Measurements from ENCODE around the gene NLGN1.

NLGN1 gene

DNA sequence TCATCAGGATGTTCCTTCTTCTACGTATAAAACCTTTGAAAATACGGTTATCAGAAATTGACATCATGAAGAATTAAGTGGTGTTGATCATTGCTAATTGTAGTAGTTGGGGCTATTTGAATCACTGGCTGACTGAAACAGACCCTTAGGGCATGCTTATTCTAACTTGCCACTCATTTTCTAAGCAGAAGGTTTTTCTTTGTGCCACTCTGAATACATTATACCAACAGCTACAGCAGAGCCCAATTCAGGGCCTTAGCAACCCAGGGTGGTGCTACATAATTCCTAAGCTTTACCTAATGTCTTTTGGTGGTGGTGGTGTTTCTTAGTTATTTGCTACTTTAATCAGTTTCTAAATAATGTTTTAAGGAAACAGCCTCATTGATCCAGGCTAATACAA is 524.2 kb downstream of the NLGN1 start:
- DNase-seq: no peak

DNA sequence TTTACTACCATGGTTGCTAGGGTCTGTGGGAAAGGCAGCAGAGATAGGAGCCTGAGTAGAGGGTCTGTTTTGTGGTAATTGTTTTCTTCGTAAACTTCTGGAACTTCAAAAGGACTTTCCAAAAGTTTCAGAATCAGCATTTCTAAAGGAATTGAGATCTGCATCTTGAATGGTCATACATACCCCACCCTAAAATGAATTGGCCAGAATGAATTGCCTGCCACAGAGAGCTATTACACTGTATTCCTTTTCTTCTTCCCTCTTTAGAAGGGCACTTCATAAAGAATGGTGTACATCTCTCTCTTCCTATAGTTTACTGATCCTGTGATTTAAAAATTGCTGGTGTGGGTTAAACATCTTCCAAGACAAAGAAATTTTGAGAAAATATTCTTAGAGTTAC is 525.7 kb downstream of the NLGN1 start:
- no peak for DNase-seq

DNA sequence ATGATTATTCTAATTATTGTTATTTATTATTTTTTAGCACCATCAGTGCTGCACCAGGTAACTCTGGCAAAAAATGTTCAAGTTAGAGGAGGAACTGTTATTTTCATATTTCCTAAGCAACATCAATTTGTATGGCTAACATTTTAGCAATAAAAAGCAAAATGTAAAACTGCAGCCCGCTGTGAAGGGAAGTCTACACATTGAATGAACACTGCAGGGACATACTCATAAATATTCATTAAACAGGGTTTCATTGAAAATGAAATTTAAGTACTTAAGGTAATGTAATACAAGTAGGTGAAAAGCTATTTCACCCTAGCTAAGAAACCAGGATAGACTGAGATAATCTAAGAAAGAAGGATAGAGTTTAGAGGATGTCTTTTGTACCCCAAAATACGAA is 532.7 kb downstream of the NLGN1 start:
- DNase-seq: no peak

DNA sequence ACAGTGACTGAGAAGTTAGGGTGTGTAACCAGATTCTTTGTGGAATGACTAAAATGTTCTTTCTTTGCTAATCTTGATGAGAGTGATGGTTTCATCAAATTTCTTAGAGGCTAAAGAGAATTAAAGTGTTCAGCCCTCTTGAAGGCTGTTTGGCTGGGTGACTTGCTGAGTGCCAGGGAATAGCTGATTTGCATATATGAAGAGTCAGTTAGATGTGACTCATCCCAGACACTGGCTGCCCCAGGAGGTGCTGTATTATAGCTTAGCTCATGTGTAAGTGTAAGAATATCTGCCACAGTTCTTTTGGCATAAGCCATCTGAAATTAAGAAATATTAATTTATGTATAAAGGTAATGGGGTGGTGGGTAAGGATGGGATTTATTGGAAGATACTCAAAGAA is 535.1 kb downstream of the NLGN1 start:
- no peak for DNase-seq

DNA sequence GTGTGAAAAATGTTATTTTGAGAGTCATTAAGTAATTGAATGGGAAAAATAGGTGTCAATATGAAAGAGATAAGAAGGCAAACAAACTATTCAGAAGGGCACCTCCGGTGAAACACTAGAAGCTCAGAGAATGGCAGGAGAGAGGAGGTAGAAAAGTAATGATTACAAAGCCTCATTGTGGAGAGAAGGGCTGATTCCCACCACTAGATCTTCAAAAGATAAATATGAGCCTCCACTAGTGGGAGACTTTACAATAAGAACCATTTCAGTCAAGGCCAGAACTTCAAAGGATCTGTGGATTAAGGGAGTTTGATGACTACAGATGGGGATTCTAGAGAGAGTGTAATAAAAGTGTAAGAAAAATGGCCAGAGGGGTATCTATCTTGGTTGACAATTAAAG is 535.6 kb downstream of the NLGN1 start:
- DNase-seq: no peak

DNA sequence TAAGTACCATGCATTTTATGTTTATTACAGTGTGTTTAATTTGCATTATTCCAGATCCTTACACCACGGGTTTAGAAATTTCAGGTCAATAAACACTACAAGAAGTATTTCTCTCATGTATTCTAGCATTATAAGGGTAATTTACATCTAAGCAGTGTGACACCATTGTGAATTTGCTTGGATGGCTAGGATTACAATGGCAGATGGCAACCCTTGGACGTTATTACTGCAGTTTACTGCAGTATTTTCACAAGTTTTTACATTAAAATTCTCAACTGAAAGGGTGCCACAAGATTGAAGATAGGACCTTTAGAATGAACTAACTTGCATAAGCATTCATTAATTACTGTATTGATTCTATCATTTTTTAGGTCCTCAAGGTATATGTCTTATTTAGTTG is 538.8 kb downstream of the NLGN1 start:
- DNase-seq: no peak

DNA sequence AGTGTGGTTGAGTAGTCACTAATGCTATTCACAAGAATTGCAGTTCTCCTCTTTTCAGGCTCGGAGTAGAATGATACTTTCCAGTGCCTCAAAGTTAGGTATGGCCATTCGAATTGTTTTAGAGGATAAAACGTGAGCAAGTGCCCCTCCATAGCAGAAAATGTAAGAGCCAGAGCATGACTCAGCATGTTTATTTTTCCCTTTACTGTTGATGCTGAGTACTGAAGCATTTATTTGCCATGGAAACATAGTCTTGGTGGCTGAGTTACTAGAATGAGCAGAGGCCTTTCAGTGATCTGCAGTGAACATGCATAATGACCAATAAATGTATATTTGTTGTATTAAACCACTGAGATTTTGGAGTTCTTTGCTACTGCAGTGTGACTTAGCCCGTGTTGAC is 540.6 kb downstream of the NLGN1 start:
- DNase-seq: peak; percentile 4

DNA sequence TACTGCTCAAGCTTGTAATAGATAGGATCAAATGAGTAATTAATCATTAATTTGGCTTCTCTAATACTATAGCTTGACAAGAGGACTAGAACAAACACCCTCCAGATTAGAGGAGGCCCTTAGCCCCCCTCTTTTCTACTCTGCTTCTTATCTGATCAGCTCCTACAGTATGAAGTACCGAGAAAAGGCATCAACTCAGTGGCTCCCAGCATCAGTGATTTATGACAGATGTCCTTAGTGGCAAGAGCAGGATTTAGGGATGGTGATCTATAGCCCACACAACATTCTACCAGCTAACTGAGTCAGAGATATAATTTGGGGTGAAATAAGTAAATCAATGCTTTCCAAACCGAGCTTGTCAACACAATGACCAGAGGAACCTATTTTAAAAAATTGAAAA is 541.1 kb downstream of the NLGN1 start:
- DNase-seq: no peak

DNA sequence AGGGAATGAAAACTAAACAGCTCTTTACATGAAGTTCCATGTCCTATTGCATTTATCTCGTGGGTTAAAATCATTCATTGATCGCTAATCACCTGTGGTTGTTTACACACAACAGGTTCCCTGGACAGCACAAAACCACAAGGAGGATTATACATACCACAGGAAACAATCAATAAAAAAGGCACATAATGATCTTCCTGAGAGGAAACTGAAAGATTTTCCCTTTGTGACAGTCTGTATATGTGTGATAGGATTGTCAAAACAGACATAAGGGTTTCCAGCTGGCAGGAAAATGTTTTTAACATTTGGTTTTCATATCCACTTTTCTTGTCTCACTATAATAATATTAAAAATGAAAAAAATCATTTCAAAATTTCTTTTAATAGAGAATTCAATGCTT is 541.8 kb downstream of the NLGN1 start:
- DNase-seq: no peak

DNA sequence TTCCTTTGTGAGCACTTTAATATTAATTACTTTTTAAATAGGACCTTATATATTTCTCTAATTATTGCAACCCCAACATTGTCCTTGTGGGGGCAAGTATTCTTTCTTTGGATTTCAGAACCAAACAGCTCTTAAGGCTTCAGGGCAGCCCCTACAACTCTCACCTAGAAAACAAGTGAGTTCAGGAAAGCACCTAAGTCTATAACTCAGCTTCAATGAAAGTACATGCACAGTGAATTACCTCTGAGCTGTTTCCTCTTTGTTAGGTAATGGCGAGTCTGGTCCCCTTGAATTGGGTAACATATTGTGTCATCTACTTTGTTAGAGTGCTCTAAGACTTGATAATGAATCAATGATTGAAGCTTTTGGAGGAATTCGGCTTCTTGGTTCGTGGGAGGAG is 545.7 kb downstream of the NLGN1 start:
- DNase-seq: no peak

DNA sequence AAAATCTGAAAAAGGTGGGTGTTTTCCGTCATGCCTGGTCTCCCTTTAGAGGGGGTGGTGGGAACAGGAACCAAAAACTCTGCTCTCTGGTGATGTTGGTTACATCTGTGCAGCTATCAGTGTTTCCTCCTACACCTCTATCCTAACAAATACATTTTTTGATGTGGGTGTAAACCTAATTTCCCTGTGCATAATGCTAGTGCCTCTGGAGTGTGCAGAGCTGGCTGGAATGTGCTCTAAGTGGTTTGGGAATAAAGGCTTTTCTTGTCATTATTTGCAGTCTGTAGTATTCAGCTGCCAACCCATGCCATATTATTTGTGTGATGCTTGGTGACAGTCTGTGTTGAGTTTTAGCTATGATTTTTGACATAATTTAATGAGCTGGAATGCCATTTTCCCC is 547.6 kb downstream of the NLGN1 start:
- no peak for DNase-seq

DNA sequence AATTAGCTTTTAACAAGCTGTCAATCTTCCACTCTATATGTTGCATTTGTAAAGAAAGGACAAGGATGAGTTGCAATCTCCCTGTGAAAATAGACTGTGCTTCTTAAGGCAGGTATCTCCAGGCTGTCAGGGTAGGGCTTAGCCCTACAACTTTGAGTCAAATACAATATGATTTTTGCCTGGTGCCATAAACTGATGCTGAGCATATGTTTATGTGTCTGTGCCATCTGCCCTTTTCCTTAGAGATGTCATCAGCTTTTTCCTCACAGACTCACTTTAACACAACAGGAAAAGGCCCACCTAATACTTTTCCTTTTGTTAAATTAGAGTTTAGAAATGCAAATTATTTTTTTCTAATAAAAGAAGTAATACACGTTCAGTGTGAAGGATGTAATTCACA is 548.3 kb downstream of the NLGN1 start:
- no peak for DNase-seq

DNA sequence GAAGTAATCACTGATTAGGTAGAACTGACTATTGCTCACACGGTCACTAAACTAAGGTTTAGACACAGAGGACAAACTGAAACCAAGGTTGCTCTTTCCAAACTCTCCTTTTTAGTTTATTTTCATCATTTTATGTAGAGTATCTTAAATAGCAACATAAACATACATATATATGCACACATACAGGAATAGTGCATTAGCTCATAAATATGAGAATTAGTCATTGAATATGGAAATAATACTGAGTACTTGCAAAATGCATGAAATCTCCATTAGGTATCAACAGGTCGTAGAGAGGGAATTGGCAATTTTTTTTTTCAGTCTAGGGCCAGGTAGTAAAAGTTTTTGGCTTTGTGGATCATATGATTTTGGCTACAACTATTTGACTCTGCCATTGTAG is 557.1 kb downstream of the NLGN1 start:
- no peak for DNase-seq

DNA sequence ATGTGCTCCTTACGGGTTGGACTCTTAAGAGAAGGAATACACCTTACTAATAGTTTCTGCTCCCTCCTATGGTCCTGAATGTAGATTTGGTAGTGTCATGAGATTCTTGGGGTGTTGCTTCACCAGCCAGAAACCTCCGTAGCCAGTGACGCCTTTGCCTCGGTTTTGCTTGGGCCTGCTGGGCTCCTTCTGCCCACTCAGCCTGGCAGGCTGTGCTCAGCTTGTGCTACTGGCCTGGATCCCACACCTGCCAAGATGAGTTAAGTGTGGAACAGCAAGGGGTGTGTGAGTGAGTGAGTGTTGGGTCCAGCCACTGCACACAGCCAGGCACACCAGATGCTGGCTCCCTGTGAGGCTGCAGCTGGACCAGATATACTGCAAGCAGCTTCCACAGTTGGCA is 560.1 kb downstream of the NLGN1 start:
- no peak for DNase-seq

DNA sequence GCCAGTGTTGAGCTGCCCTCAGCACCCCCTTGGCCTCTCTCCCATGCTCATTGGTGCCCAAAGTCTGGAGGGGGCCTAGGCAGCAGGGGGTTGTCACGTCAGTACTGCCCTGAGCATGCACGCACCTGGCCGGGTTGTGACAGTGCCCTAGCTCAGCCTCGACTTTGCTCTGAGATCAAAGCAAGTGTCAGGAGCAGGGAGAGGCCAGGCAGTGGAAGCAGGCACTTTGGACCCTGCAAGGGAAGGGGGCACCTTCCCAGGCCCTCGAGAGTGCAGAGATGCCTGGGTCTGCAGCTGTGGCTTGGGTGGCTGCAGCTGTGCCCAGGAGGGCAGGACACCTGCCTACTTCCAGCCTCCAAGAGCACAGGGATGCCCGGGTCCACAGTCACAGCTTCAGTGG is 561.3 kb downstream of the NLGN1 start:
- DNase-seq: no peak

DNA sequence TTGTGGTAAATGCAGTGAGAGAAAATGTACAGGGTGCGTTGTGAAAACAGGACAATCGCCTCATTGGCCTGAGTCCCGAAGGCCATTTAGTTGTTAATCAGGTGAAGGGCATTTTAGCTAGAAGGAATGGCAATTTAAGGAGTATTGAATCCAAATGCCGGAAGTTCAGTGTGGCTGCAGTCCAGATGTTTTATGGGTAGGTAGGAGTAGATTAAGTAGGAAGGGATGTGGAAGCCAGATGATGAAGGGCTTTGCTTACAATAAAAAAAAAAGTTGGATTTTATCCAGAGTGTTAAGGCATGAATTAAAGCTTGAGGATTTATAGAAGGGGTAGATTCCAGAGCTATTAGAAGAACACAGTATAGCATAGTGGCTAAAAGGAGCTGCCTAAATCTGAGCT is 572.7 kb downstream of the NLGN1 start:
- no peak for DNase-seq

DNA sequence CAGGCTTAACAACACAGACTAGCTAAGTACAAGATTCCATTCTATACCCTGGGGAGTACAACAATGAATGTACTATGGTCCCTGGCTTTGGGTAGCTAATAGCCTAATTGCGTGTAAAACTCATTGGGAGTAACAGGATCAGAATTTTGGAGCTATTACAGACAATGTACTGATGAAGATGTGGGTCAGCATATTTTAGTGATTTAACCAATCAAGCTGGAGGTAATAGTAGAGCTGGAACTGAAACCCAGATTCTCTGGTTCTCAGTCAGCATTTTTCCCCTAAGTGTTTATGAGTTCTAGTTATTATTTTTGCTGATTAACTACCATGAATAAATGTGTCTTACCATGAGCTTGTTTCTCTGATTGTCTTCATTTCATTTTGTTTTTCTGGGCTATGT is 578.7 kb downstream of the NLGN1 start:
- no peak for DNase-seq

DNA sequence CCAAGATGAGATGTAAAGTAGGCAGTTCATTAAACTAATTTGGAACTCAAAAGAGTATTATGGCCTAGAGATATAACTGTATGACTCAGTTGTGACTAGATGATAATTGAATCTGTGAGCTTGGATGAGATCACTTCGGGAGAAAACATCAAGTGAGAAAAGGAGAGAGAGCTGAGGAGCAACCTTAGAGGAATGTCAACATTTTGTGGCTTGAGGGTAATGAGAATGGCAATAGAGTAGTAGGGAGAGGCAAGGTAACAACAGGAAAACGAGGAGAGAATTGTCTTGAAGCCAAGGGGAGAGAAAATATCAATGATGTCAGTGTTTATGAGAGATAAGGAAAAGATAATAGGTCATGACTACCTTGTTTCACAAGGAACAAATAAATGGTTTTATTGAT is 580.2 kb downstream of the NLGN1 start:
- no peak for DNase-seq

DNA sequence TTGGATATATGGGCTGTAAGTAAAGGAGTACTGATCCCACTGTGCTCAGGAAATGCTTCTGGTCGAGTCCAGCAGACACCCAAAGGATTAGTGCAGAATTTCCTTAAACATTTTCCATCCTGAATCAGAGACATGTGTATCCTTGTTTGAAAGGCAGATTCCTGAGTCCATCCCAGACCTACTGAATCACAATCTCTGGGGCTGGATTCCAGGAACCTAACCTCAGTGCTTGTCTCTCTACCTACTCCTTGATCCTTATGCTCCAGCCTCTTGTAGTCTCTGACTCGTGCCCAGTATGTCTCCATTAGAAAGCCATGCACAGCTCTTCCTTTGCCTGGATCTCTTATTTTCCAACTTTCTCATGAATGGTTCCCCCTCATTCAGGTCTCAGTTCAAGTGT is 585.8 kb downstream of the NLGN1 start:
- DNase-seq: no peak

DNA sequence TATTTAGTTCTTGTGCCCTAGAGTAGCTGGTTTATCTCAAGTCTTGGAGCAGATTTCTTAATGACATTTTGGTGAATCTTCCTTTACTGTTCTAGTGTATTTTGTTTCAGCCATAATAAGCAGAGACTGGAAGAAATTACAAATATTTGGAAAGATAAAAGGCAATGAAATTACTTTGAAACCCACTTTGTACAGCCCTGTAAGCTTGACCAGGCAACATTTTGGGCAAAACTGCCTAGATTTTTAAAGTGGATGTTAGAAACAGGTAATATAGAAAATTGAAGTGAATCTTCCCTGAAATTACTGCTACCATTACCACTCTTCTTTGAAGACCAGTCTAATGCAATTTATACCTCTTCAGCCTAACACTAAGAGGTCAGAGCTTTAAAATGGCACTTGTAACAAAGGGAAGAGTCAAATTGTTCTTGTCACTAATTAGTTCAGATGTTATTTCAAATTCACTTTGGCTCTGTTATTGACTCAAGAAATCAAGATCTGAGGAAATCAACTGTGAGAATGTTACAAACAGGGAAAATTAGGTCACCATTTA is 589.4 kb downstream of the NLGN1 start:
- DNase-seq: no peak

DNA sequence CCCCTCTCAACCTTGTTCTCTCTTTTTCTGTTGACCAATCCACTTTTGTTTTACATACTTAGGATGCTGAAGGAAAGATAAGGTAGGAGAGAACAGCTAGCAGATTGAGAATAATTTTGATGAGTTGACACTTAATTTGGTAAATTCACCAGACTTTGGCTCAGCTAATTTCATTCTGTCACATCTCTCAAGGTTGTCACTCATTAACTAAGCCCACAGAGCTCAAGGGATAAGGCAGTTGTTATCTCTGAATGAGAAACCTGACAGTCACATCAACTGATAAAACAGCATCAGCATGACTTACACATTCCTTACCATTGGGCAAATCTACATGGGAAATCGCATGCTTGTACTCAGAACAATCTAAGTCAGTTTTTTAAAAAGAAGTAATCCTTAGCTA is 591.4 kb downstream of the NLGN1 start:
- no peak for DNase-seq

DNA sequence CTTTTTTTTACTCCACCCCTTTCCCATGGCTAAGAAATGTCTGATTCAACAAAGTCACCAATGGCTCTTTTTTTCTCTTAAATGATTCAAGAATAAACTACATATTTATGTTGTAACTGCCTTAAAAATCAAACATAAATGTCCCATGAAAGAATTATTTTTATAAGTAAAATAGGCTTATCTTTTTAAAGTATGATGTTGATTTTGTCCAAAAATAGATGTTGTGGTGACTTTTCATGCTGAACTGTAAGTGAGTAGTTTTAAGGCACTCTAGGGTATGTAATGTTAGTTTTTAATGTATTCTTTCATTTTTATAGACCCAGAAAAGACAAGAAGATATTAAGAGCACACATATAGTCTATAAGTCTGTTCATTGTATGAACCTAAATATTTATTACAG is 594.9 kb downstream of the NLGN1 start:
- DNase-seq: no peak

DNA sequence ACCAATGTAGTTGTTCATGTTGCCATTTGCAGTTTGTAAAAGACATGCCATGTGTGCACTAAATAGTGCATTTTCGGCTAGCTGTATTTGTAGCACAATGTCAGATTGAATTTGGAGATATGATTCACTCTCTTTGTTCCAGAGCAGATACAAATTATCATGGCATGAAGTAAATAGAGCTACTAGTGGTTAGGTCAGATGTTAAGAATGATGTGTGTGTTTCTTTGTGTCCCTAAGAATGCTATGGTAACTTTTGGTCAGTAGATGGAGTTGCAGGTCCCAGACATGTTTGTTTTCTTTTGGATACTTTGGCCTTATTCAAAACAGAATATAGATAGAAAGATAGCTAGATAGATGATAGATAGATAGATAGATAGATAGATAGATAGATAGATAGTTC is 595.8 kb downstream of the NLGN1 start:
- peak; percentile 4 for DNase-seq

DNA sequence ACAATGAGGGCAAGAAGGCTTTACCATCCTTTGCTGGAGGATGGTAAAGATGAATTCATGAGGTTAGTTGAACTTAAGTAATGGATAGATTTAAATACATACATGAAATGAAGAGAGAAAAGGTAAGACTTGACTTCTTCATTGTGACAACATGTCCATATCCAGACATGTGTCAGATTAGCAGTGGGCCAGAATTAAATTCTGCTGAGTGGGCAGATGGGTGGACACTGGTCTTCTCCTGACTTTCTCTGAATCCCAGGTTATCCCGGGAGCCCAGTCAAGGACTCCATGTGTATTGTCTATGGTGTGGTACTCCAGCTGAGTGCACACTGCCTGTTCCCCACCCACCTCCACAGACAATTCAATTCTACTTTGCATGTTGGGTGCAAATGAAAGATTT is 603.1 kb downstream of the NLGN1 start:
- no peak for DNase-seq

DNA sequence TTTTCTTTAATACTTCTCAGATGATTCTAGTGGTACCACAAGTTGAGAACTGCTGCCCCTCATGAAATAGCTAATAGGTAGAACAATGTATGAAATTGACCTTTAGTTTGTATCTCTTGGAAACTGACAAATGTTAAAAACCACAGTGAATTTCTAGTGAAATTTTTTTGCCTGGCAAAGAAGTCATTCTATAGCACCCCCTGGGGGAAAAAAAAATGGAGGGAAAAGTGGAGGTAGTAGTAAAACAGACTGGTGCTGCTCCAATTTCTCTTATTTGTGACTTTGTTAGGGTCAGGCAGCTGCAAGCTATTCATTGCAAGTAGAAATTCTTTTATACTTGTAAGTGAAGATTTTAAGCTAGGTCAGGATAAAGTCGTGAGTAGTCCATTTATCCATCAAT is 605.0 kb downstream of the NLGN1 start:
- no peak for DNase-seq

DNA sequence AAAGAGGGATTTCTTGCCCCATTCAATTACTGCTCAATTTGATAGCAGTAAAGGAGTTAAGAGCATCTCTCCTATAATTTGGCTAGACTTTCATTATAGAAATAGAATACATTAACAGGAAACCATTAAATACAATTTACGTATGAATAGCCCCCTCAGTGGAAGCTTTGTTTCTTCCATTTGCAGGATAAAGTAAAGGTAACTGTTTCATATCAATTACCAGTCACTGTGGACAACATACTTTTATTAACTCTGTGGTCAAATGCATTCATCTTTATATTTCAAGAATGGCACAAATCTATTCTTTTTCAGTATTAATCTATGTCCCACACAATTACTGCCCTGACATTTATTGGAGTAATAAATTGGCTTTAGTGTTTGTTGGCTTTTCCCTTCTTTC is 613.4 kb downstream of the NLGN1 start:
- DNase-seq: no peak

Data from hematopoietic multipotent progenitor cell treated with erythropoietin and hydrocortisone succinate and interleukin-3 and kit ligand, for 8 days (in vitro differentiated cells).